Measurements from ENCODE around the gene ADGRG1.
A peak's percentile ranks its signal among the peaks of the same experiment; 100 is the strongest.

ADGRG1 gene

DNA sequence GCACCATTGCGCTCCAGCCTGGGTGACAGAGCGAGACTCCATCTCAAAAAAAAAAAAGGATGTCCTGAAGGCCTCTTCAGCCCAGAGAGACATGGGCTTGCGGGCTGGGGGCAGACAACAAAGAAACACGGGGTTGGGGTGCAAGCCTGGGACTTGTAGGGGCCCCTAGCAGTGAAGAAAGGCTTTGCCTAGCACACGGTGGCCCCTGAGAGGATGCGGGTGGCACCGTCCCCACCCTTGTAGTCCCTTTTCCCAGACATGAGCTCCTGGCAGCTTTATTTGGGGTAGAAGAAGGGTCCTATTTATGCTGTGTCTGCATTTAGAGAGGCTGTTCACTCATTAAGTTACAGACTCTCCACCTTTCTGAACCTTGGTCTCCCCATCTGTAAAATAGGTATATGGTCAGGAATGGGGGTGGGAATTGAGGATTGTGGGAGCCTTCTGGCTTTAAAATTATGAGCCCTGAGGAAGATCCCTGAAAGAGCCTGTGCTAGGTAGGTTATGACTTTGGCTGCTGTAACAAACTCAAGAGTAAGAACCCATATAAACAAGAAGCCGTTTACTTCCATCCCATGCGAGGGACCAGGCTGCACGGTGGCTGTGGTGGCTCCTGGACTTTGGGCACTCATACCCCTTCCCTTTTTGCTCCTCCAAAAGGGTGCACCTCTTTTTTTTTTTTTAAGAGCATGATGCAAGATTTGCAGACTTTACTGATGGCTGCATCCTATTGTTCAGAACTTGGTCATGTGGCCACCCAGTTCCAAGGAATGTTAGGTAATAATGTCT is 20.6 kb upstream of the ADGRG1 start:
- no peak for TF ChIP-seq OVOL3 (tag by site-specific recombination; IDR thresholded peaks at IDR 0.05)
- TF ChIP-seq ZSCAN30 (tag by site-specific recombination; IDR thresholded peaks at IDR 0.05), result peak; percentile 83
- no peaks in the 10 kb centered on the region for H3K4me1 ChIP-seq (ENCODE audit: control insufficient read depth, insufficient read depth, low read length)
- no peak overlapping the region for H3K4me3 ChIP-seq (ENCODE audit: low read depth, low read length)
- ChIA-PET POLR2A (no interaction called here), CTCF (interaction anchor here (0.5 to 1.5 kb wide), 4 partner anchors 8 to 60 kb away, joined by 3 to 5 read pairs (median 3); no protein-coding TSS in a partner anchor)
- H3K36me3 ChIP-seq (ENCODE audit: control insufficient read depth in 2 of 2, insufficient read depth in 1 of 2, low read length in 2 of 2), result no peaks in the 10 kb centered on the region
- no peaks in the 10 kb centered on the region for H3K9me3 ChIP-seq (ENCODE audit: control insufficient read depth, insufficient read depth, low read depth, low read length)
- H3K27ac ChIP-seq (ENCODE audit: extremely low read depth, low read depth, low read length), result no peak overlapping the region

DNA sequence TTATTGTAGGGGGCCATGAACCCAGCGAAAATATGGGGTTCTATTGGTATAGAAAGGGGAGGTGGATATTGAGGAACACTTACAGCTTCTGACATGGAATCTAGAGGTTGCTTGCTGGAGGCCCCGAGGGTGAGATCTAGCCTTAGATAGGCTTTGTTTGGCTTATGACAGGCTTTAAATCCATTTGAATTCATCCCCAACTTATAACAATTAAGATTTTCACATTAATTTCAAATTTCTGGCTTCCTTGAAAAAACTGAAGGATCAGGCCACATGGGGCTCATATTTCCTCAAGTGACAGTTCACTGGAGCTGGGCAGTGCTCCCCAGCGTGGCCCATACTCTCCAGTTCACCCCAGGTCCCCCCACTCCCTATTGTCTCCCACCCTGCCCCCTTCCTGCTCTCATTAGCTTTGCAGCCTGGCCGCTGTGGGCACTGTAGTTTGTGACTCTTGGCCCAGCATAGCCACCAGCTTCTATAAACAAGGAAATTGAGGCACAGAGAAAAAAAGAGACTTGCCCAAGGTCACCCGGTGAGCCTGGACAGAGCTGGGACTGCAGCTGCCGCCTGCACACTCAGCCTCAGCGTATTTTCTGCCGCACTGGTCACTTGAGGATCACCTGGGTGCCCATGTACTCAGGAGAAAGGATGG is 19.8 kb upstream of the ADGRG1 start:
- CTCF ChIA-PET, result interaction anchor here (0.6 to 3.3 kb wide), 8 partner anchors 8 to 335 kb away, joined by 3 to 20 read pairs (median 4); no protein-coding TSS in a partner anchor
- Histone ChIP-seq H3K27ac (ENCODE audit: extremely low read depth, low read depth, low read length) (no peak overlapping the region), H3K4me3 (ENCODE audit: low read depth, low read length) (no peak overlapping the region), H3K36me3 (ENCODE audit: control insufficient read depth in 2 of 2, insufficient read depth in 1 of 2, low read length in 2 of 2) (no peaks in the 10 kb centered on the region), H3K9me3 (ENCODE audit: control insufficient read depth, insufficient read depth, low read depth, low read length) (no peaks in the 10 kb centered on the region), H3K4me1 (ENCODE audit: control insufficient read depth, insufficient read depth, low read length) (no peaks in the 10 kb centered on the region)
- POLR2A ChIA-PET, result no interaction called here
- TF ChIP-seq, protein P1, sequence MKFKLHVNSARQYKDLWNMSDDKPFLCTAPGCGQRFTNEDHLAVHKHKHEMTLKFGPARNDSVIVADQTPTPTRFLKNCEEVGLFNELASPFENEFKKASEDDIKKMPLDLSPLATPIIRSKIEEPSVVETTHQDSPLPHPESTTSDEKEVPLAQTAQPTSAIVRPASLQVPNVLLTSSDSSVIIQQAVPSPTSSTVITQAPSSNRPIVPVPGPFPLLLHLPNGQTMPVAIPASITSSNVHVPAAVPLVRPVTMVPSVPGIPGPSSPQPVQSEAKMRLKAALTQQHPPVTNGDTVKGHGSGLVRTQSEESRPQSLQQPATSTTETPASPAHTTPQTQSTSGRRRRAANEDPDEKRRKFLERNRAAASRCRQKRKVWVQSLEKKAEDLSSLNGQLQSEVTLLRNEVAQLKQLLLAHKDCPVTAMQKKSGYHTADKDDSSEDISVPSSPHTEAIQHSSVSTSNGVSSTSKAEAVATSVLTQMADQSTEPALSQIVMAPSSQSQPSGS (tag by site-specific recombination; IDR thresholded peaks at IDR 0.05; ENCODE audit: low read depth), result no peak
- TF ChIP-seq HIC1 (tag by site-specific recombination; IDR thresholded peaks at IDR 0.05), result no peak
- no peak for TF ChIP-seq ZNF513 (tag by site-specific recombination; IDR thresholded peaks at IDR 0.05)
- TF ChIP-seq ZNF426 (tag by site-specific recombination; IDR thresholded peaks at IDR 0.05), result no peak
- TF ChIP-seq GLIS1 (tag by site-specific recombination; IDR thresholded peaks at IDR 0.05), result no peak
- TF ChIP-seq PRDM1 (tag by site-specific recombination; IDR thresholded peaks at IDR 0.05), result no peak
- TF ChIP-seq ZFP37 (tag by site-specific recombination; IDR thresholded peaks at IDR 0.05), result no peak
- TF ChIP-seq HOXC10 (CRISPR knock-in tag; IDR thresholded peaks at IDR 0.05), result no peak

DNA sequence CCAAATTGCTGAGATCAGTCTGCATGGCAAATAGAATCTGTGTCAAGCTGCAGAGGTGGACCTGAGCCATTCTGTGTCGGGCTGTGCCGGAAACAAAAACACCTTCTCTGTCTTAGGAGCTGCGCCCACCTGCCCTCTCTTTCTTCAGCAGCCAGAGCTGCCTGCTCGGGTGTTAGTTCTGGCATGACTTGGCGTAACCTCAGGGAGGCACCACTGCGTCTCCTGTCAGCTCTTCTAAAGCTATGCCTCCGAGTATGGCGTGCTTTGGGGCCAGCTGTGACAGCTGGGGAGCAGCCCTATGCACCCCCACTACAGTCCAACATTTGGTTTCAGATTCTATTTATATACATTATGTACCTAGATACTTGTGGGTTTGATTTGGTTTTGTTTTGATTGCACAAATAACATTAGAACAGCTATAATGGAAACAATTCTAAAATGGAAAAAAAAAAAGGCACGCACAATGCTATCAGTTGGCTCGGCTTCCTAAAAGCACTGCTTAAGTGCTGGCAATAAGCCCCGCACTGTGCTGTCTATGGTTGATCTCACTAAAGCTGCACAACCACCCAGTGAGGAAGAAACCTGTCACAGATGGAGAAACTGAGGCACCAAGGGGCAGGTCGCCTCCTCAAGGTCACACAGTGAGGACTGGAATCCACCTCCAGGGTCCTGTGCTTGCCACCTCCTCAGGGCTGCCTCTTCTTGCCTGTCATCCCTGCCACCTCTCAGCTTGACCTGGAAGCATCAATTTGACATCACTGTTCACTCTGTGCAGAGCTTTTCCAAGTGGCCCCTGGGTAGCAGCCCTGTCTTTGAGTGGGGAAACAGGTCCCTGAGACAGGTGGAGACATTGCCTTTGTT is 18.7 kb upstream of the ADGRG1 start:
- POLR2A ChIA-PET, result no interaction called here
- Histone ChIP-seq H3K27ac (ENCODE audit: extremely low read depth, low read depth, low read length) (no peak overlapping the region), H3K4me3 (ENCODE audit: low read depth, low read length) (no peak overlapping the region), H3K36me3 (ENCODE audit: control insufficient read depth in 2 of 2, insufficient read depth in 1 of 2, low read length in 2 of 2) (no peaks in the 10 kb centered on the region), H3K9me3 (ENCODE audit: control insufficient read depth, insufficient read depth, low read depth, low read length) (no peaks in the 10 kb centered on the region), H3K4me1 (ENCODE audit: control insufficient read depth, insufficient read depth, low read length) (no peaks in the 10 kb centered on the region)
- TF ChIP-seq ZNF677 (tag by site-specific recombination; IDR thresholded peaks at IDR 0.05), result no peak
- TF ChIP-seq ZNF133 (tag by site-specific recombination; IDR thresholded peaks at IDR 0.05), result no peak
- TF ChIP-seq SCRT2 (tag by site-specific recombination; IDR thresholded peaks at IDR 0.05), result no peak
- no peak for TF ChIP-seq ZNF324 (tag by site-specific recombination; IDR thresholded peaks at IDR 0.05)
- TF ChIP-seq ZNF701 (tag by site-specific recombination; IDR thresholded peaks at IDR 0.05), result no peak
- TF ChIP-seq ZNF624 (tag by site-specific recombination; IDR thresholded peaks at IDR 0.05), result no peak
- no peak for TF ChIP-seq ZNF302 (tag by site-specific recombination; IDR thresholded peaks at IDR 0.05; ENCODE audit: low read depth)
- TF ChIP-seq MYNN (tag by site-specific recombination; IDR thresholded peaks at IDR 0.05; ENCODE audit: borderline replicate concordance), result no peak
- TF ChIP-seq ZNF48 (tag by site-specific recombination; IDR thresholded peaks at IDR 0.05), result no peak
- CTCF ChIA-PET, result interaction anchor here (0.6 to 3.3 kb wide), 8 partner anchors 9 to 334 kb away, joined by 3 to 20 read pairs (median 4); partner anchors contain the start of gene ADGRG1
